Neural crest cell (in vitro differentiated cells): ENCODE measurements around the gene SALL3. TPM values are rescaled to one million over a fixed set of nuclear protein-coding genes. Genes with fewer than 3 reads are reported as not detected.

Experiments
- DNase-seq: peaks from one replicate; pipeline ENCODE4 v3.0.0; 2021; ENCODE audit warnings: low read depth, mixed read lengths, low spot score
- H3K27ac Mint-ChIP-seq: one replicate; pipeline ENCODE4 v1.8.0; 2021; ENCODE audit warnings: mild to moderate bottlenecking, mixed read lengths; ENCODE audit not compliant: unreplicated experiment
- H3K27me3 Mint-ChIP-seq: 2 replicates; pipeline ENCODE4 v1.8.0; 2021; ENCODE audit warnings: low read depth, mild to moderate bottlenecking, mixed read lengths
- H3K36me3 Mint-ChIP-seq: 2 replicates; pipeline ENCODE4 v1.8.0; 2021; ENCODE audit warnings: low read depth, mild to moderate bottlenecking, mixed read lengths
- H3K4me1 Mint-ChIP-seq: 2 replicates; pipeline ENCODE4 v1.8.0; 2021; ENCODE audit warnings: mixed read lengths
- H3K4me3 Mint-ChIP-seq: one replicate; pipeline ENCODE4 v1.8.0; 2021; ENCODE audit warnings: mild to moderate bottlenecking, mixed read lengths
- H3K9me3 Mint-ChIP-seq: 2 replicates; pipeline ENCODE4 v1.8.0; 2021; ENCODE audit warnings: mixed read lengths
- long read RNA-seq: library from polyadenylated mRNA; unstranded; transcript quantifications from one replicate; pipeline ENCODE4 v2.0.0, GENCODE V29; 2020
- total RNA-seq: library from RNA; stranded (reverse); gene quantifications from 2 replicates; pipeline ENCODE4 v1.2.1, GENCODE V29; 2021
- TF ChIP-seq, protein P1 (sequence below): fragments of 200-600 bp; sonication (generic); conservative IDR thresholded peaks from 2 replicates; pipeline ENCODE4 v1.5.0; 2021; ENCODE audit warnings: antibody characterized with exemption, mild to moderate bottlenecking

SALL3 gene
- 9.0 and 9.1 TPM in 2 replicates for total RNA-seq
- long read RNA-seq, partial matches to known transcripts: 0 of 1 reads
- long read RNA-seq, other reads (novel, unspliced or antisense): 1 of 1 reads

DNA sequence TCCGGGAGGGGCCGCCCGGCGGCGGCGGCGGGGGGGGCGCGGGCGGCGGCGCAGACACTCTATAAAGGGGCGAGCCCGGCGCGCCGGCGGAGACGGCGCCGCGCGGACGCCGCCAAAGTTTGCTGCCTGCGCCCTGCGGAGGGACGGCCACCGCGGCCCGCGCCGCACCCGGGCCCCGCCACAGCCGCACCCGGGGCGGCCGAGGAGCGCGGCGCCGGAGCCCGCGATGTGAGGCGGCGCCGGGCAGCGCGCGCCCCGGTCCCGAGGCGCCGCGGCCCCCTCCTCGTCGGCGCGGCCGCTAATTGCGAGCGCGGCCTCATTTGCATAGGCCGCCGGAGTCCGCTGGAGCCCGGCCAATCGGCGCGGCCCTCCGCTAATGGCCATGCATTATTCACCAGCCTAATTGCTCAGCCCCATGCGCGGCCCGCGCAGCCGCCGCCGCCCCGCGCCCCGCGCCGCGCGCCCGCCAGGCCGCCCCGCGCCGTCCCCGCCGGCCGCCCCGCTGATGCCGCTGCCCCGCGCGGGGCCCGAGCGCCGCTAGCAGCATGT is at the start of gene SALL3:
Gene SALL3, plus strand, starts transcription at position 89 of the 549 bp plus-strand sequence. Its CDS starts 457 bp downstream, at position 546.
- H3K9me3 Mint-ChIP-seq: no peaks in the 10 kb centered on the region
- peaks cover 79% of the 10 kb centered on the region for H3K27me3 Mint-ChIP-seq
- H3K4me1 Mint-ChIP-seq: peaks cover 49% of the 10 kb centered on the region
- H3K36me3 Mint-ChIP-seq: peaks cover 5% of the 10 kb centered on the region
- TF ChIP-seq, protein P1, sequence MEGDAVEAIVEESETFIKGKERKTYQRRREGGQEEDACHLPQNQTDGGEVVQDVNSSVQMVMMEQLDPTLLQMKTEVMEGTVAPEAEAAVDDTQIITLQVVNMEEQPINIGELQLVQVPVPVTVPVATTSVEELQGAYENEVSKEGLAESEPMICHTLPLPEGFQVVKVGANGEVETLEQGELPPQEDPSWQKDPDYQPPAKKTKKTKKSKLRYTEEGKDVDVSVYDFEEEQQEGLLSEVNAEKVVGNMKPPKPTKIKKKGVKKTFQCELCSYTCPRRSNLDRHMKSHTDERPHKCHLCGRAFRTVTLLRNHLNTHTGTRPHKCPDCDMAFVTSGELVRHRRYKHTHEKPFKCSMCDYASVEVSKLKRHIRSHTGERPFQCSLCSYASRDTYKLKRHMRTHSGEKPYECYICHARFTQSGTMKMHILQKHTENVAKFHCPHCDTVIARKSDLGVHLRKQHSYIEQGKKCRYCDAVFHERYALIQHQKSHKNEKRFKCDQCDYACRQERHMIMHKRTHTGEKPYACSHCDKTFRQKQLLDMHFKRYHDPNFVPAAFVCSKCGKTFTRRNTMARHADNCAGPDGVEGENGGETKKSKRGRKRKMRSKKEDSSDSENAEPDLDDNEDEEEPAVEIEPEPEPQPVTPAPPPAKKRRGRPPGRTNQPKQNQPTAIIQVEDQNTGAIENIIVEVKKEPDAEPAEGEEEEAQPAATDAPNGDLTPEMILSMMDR: no peak
- H3K4me3 Mint-ChIP-seq: peak within 1 kb of the TSS; percentile 68
- DNase-seq: no peak
- no peak within 1 kb of the TSS for H3K27ac Mint-ChIP-seq

DNA sequence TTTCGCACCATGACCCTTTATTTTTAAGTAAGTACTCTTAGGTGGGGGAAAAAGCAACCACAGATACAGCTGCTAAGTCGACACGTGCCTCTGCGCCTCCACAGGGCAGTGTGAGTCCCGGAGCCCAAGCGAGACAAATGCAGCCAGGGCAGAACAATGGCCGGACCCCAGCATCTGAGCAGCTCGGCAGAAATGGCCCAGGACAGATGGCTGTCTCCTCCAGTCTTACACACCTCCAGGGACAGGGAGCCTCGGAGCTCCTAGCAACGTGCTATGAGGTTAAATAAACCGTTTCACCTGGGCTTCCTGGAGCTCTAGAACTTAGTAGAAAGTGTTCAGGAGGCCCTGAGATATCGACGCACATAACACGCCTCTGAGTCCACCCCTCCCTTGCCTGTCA is 47.3 kb upstream of the SALL3 start:
- Mint-ChIP-seq H3K27me3 (peaks cover 2% of the 10 kb centered on the region), H3K9me3 (no peaks in the 10 kb centered on the region)
- no peak for DNase-seq

DNA sequence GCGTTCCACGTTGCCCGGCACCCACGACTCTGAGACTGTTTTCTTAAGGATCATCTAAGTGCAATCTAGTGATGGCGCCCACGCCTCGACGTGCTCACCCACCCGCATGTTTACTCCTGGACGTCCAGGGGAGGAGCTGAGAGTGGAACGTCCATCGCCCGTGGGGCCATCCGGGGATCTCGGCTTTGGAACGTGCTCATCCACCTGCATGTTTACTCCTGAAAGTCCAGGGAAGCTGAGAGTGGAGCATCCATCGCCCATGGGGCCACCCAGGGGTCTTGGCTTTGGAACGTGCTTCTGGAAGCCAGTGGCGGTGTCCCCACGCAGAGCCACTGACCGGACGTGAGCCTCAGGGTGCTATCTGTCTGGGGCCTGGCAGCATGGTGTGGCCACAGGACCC is 45.6 kb upstream of the SALL3 start:
- H3K36me3 Mint-ChIP-seq: no peaks in the 10 kb centered on the region
- no peaks in the 10 kb centered on the region for H3K4me1 Mint-ChIP-seq
- no peak for DNase-seq
- no peaks in the 10 kb centered on the region for H3K9me3 Mint-ChIP-seq
- H3K27me3 Mint-ChIP-seq: peaks cover 2% of the 10 kb centered on the region
- no peak overlapping the region for H3K4me3 Mint-ChIP-seq
- H3K27ac Mint-ChIP-seq: peak overlapping the region; percentile 27
- TF ChIP-seq, protein P1: no peak

More for the DNA sequence above, 47.3 kb upstream of the SALL3 start:
- H3K27ac Mint-ChIP-seq: no peak overlapping the region
- H3K36me3 Mint-ChIP-seq: no peaks in the 10 kb centered on the region
- H3K4me3 Mint-ChIP-seq: no peak overlapping the region
- TF ChIP-seq, protein P1: no peak
- H3K4me1 Mint-ChIP-seq: no peaks in the 10 kb centered on the region

DNA sequence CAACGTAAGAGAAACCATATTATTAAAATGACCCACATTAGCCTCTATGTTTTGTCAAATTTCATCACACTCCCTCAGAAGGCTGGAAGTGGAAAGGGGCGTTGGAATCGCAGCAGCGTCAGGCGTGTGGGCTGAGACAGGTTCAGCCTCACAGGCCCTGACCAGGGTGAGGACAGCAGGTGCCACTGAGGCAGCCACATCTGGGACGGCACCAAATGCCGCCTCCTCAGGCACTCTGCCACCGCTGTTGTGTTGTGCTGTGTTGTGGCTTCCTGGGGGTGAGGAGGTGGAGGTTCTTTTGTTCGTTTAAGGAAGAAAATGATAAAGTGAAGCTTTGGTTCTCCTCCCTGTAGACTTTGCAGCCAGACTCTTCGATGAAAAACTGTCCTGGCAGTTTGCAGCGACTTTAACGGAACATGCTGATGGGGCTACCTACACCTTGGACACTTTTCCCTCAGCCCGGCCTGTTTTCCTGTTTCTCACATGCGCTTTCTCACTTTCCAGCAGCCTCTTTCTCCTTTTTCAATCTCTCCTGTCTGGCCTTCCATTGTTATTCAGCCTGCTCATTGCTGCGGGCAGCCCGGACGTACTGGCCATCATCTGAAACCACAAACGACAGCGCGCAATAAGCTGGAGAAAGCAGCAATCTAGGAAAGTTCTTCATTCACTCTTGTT is 44.9 kb upstream of the SALL3 start:
- TF ChIP-seq, protein P1: no peak
- no peak overlapping the region for H3K4me3 Mint-ChIP-seq
- no peak overlapping the region for H3K27ac Mint-ChIP-seq
- no peak for DNase-seq
- H3K36me3 Mint-ChIP-seq: no peaks in the 10 kb centered on the region
- no peaks in the 10 kb centered on the region for H3K9me3 Mint-ChIP-seq
- H3K27me3 Mint-ChIP-seq: peaks cover 2% of the 10 kb centered on the region
- no peaks in the 10 kb centered on the region for H3K4me1 Mint-ChIP-seq

DNA sequence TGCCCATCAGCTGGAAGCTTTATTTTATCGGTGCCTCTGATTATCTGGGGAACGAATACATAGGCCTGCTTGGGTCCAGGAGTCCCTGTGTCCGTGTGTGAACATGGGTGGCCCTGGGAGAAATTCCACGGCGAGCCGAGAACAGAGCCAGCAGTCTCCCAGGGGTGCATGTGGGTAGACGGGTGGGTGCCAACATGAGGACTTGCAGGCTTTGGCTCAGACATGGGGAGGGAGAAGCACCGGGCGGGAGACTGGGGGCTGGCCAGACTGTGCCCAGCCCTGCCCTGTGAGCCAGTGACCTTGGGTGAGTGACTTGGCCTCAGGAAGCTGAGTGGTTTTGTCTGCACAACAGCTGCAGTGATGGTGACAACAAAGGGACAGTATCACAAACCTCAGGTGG is 44.2 kb upstream of the SALL3 start:
- Mint-ChIP-seq H3K4me3 (no peak overlapping the region), H3K9me3 (no peaks in the 10 kb centered on the region), H3K27ac (no peak overlapping the region), H3K27me3 (peaks cover 2% of the 10 kb centered on the region), H3K36me3 (no peaks in the 10 kb centered on the region), H3K4me1 (no peaks in the 10 kb centered on the region)
- no peak for DNase-seq
- TF ChIP-seq, protein P1: no peak
